B cell (primary cell): ENCODE measurements around the gene PCDHGC4.

Experiments used
- CTCF ChIP-seq: fragments of 200-600 bp; IDR thresholded peaks from one replicate; pipeline ENCODE4 v1.8.0; 2022; ENCODE audit warnings: antibody characterized with exemption, mild to moderate bottlenecking
- EZH2 ChIP-seq: IDR thresholded peaks from 2 replicates; pipeline ENCODE4 v1.6.1; 2012; ENCODE audit warnings: borderline replicate concordance, low read depth, mild to moderate bottlenecking, moderate library complexity, low read length; ENCODE audit not compliant: insufficient read depth, poor library complexity, severe bottlenecking

- TF ChIP-seq EZH2 = no peak
- no peak for TF ChIP-seq CTCF
Measured at GRCh38 chr5:141518618-141519015, 33.8 kb downstream of the PCDHGC4 start.
